ENCODE data around the gene OR4Q3. TPM values are rescaled to one million over a fixed set of nuclear protein-coding genes. Genes with fewer than 3 reads are reported as not detected.

OR4Q3 gene
- total RNA-seq (2014; rRNA removed; shearing (Covaris generic)), result not detected in 2 replicates

GRCh38 chr14:19743256-19743655 is at the start of gene OR4Q3:
OR4Q3 (plus strand) TSS chr14:19743571.

GRCh38 chr14:19773204-19773603 is 29.8 kb downstream of the OR4Q3 start, which contains the start of gene OR4M1:
OR4M1 (plus strand) TSS chr14:19773504; CDS start chr14:19780323, 6,819 bp downstream.

Small RNAs within 50 kb of the gene (small RNA-seq; reads per million reads assigned to genes)
- gene AL512310.1, result not detected

Other genes with a start within 250 kb of the OR4Q3 start
- gene OR11H2, start 29.7 kb upstream of the OR4Q3 start, total RNA-seq (2014; rRNA removed; shearing (Covaris generic)), result not detected in 2 replicates
- gene OR4M1, start 29.9 kb downstream of the OR4Q3 start, total RNA-seq (2014; rRNA removed; shearing (Covaris generic)), result not detected in 2 replicates
- gene OR4N2, start 60.2 kb downstream of the OR4Q3 start, total RNA-seq (2014; rRNA removed; shearing (Covaris generic)), result not detected in 2 replicates
- not detected in 2 replicates for gene OR4K2, start 131.6 kb downstream of the OR4Q3 start, total RNA-seq (2014; rRNA removed; shearing (Covaris generic))
- not detected in 2 replicates for gene OR4K5, start 177.0 kb downstream of the OR4Q3 start, total RNA-seq (2014; rRNA removed; shearing (Covaris generic))
- gene OR4K1, start 187.3 kb downstream of the OR4Q3 start, total RNA-seq (2014; rRNA removed; shearing (Covaris generic)), result not detected in 2 replicates
- not detected in 2 replicates for gene OR4K15, start 232.0 kb downstream of the OR4Q3 start, total RNA-seq (2014; rRNA removed; shearing (Covaris generic))

Measured in A375 (cell line).